ENCODE data around the gene PARN.

GRCh38 chr16:14436401-14436955, 193.6 kb downstream of the PARN start:
- TF ChIP-seq CTCF (conservative IDR thresholded peaks at IDR 0.05 in 1 of 2, IDR thresholded peaks at IDR 0.05 in 1 of 2; ENCODE audit: extremely low read depth in 1 of 2, insufficient read depth in 1 of 2, low read depth in 1 of 2, low read length in 2 of 2) (no peak), EZH2 (IDR thresholded peaks at IDR 0.05; ENCODE audit: borderline replicate concordance, low read length) (no peak)

All from mammary epithelial cell (primary cell).